Epithelial cell of umbilical artery (primary cell): ENCODE measurements around the gene TBC1D19. TPM values are rescaled to one million over a fixed set of nuclear protein-coding genes. Genes with fewer than 3 reads are reported as not detected.

ENCODE experiments used
- total RNA-seq: library from RNA; depleted of rRNA; stranded (reverse); fragments of >200 nt; gene quantifications from 2 replicates; pipeline ENCODE4 v1.2.3, GENCODE V29; 2014

Gene TBC1D19, protein sequence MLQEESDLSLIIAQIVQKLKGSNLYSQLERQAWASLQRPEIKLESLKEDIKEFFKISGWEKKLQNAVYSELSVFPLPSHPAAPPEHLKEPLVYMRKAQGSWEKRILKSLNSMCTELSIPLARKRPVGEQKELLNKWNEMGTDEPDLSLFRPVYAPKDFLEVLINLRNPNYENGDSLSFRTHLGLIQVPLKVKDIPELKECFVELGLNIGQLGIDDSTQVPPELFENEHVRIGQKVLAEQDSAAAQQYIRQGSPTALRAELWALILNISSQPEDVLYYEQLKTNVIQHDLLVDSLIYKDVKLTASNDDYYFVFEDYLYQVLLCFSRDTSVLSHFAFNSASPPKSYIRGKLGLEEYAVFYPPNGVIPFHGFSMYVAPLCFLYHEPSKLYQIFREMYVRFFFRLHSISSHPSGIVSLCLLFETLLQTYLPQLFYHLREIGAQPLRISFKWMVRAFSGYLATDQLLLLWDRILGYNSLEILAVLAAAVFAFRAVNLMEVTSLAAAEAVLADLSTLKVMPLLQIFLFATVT
- total RNA-seq = 13.3 and 16.4 TPM in 2 replicates

DNA sequence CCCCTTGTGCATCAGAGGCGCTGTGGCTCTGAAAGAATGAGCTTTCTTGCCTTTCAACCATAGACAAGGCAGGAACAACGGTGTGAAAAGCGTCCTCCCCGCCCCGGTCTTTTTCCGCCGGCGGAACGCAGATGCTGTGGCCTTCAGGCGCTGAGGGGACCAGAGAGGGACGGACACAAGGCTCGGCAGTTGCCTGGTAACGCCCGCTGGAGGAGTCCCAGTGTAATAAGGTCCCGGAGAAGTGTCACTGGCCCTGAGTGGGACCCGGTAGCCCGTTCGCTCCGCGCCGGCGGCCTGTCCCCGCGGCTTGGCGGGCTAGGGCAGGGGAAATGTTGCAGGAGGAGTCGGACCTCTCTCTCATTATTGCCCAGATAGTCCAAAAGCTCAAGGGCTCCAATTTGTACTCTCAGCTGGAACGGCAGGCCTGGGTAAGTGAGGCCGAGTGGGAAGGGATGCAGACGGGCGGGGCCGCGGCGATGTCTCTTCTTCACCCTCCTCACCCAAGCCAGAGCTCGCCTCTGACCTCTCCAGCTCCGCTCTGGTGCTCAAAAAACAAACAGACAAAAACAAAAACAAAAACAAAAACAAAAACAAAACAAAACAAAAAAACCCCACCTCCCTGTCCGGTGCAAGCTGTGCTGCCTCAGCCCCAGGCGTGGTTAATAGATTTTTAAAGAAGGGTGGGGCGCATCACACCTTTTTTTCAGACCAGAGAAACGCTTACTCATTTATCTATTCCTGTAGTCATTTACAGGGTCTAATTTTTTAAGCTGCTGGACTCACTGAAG lies at the start of gene TBC1D19:
Gene TBC1D19 (plus strand): TSS at position 220 of the 788 bp plus-strand sequence. CDS start 110 bp downstream, at position 330.

Other genes with a start within 250 kb of the TBC1D19 start
- gene CCKAR, start 93.6 kb upstream of the TBC1D19 start, total RNA-seq = under 0.01 TPM in 1 of 2 replicates, not detected in the other